Measurements from ENCODE around the gene BEGAIN. TPM values are rescaled to one million over a fixed set of nuclear protein-coding genes. Genes with fewer than 3 reads are reported as not detected.

BEGAIN gene
- total RNA-seq, 1 experiment from 2014 or later = not detected

GRCh38 chr14:100585448-100586152, 1.6 kb downstream of the BEGAIN start:
- Histone ChIP-seq H3K27ac (no peak overlapping the region), H3K4me3 (no peak overlapping the region), H3K9me3 (ENCODE audit: insufficient read depth, low read depth) (no peaks in the 10 kb centered on the region), H3K27me3 (ENCODE audit: insufficient read depth, low read depth) (peaks cover 29% of the 10 kb centered on the region; the same call in 1 of the 2 replicates), H4K20me1 (ENCODE audit: insufficient read depth) (no peaks in the 10 kb centered on the region), H3F3A (ENCODE audit: insufficient read depth, low read depth) (no peaks in the 10 kb centered on the region), H2AFZ (no peak overlapping the region), H3K4me2 (no peak overlapping the region), H3K36me3 (ENCODE audit: low read depth) (no peaks in the 10 kb centered on the region), H3K79me2 (ENCODE audit: low read depth) (no peaks in the 10 kb centered on the region), H3K4me1 (replicated peaks; ENCODE audit: insufficient read depth) (no peaks in the 10 kb centered on the region), H3K9me2 (ENCODE audit: insufficient read depth) (no peaks in the 10 kb centered on the region)
- POLR2A ChIA-PET (ENCODE audit: unreplicated experiment) = no interaction called here
- intact Hi-C loops (cut with micrococcal nuclease; ENCODE audit: unreplicated experiment) = no loop called here
- no peak for DNase-seq
- CTCF ChIA-PET = no interaction called here
- BruUV-seq (replicated peaks) = no TSS peak
- TF ChIP-seq CTCF (conservative IDR thresholded peaks at IDR 0.05) = no peak
- TF ChIP-seq EZH2 (IDR thresholded peaks at IDR 0.05; ENCODE audit: low read depth) = no peak

- no peaks in the 10 kb centered on the region for H3K36me3 ChIP-seq (ENCODE audit: low read depth)
- H3F3A ChIP-seq (ENCODE audit: insufficient read depth, low read depth) = no peaks in the 10 kb centered on the region
- no peaks in the 10 kb centered on the region for H3K9me3 ChIP-seq (ENCODE audit: insufficient read depth, low read depth)
- H4K20me1 ChIP-seq (ENCODE audit: insufficient read depth) = no peaks in the 10 kb centered on the region
- no peak overlapping the region for H3K4me3 ChIP-seq
- no TSS peak for BruUV-seq (replicated peaks)
- H3K4me2 ChIP-seq = no peak overlapping the region
- no peaks in the 10 kb centered on the region for H3K79me2 ChIP-seq (ENCODE audit: low read depth)
- no peak overlapping the region for H2AFZ ChIP-seq
- H3K27me3 ChIP-seq (ENCODE audit: insufficient read depth, low read depth) = peaks cover 19% of the 10 kb centered on the region; the same call in 1 of the 2 replicates
- ChIA-PET POLR2A (ENCODE audit: unreplicated experiment) (no interaction called here), CTCF (no interaction called here)
- H3K4me1 ChIP-seq (replicated peaks; ENCODE audit: insufficient read depth) = no peaks in the 10 kb centered on the region
- TF ChIP-seq EZH2 (IDR thresholded peaks at IDR 0.05; ENCODE audit: low read depth) (no peak), CTCF (conservative IDR thresholded peaks at IDR 0.05) (no peak)
- intact Hi-C loops (cut with micrococcal nuclease; ENCODE audit: unreplicated experiment) = no loop called here
- no peak overlapping the region for H3K27ac ChIP-seq
- no peak for DNase-seq
- no peaks in the 10 kb centered on the region for H3K9me2 ChIP-seq (ENCODE audit: insufficient read depth)
Measured at GRCh38 chr14:100584056-100585031, 2.9 kb downstream of the BEGAIN start.

- Histone ChIP-seq H3K36me3 (ENCODE audit: low read depth) (no peaks in the 10 kb centered on the region), H3K4me1 (replicated peaks; ENCODE audit: insufficient read depth) (no peaks in the 10 kb centered on the region), H3K9me3 (ENCODE audit: insufficient read depth, low read depth) (no peaks in the 10 kb centered on the region), H4K20me1 (ENCODE audit: insufficient read depth) (no peaks in the 10 kb centered on the region), H3K9me2 (ENCODE audit: insufficient read depth) (no peaks in the 10 kb centered on the region), H3K4me2 (no peak overlapping the region), H3K4me3 (no peak overlapping the region), H2AFZ (no peak overlapping the region), H3K27me3 (ENCODE audit: insufficient read depth, low read depth) (peaks cover 13% of the 10 kb centered on the region; the same call in 1 of the 2 replicates), H3K79me2 (ENCODE audit: low read depth) (no peaks in the 10 kb centered on the region), H3K27ac (no peak overlapping the region), H3F3A (ENCODE audit: insufficient read depth, low read depth) (no peaks in the 10 kb centered on the region)
- no peak for TF ChIP-seq EZH2 (IDR thresholded peaks at IDR 0.05; ENCODE audit: low read depth)
- TF ChIP-seq CTCF (conservative IDR thresholded peaks at IDR 0.05) = no peak
- ChIA-PET POLR2A (ENCODE audit: unreplicated experiment) (no interaction called here), CTCF (no interaction called here)
- BruUV-seq (replicated peaks) = no TSS peak
- DNase-seq = no peak
- intact Hi-C loops (cut with micrococcal nuclease; ENCODE audit: unreplicated experiment) = no loop called here
Measured at GRCh38 chr14:100583245-100583644, 4.0 kb downstream of the BEGAIN start.
